M059J (cell line): ENCODE results near the gene FILIP1L. TPM values are rescaled to one million over a fixed set of nuclear protein-coding genes. Genes with fewer than 3 reads are reported as not detected.
A peak's percentile ranks its signal among the peaks of the same experiment; 100 is the strongest.

Source experiments
- DNase-seq: peaks from one replicate; pipeline ENCODE4 v3.0.0-alpha.2; 2012; ENCODE audit warnings: low read depth
- total RNA-seq: library from RNA; depleted of rRNA; stranded (reverse); fragments of >200 nt; shearing (Covaris generic); gene quantifications from 2 replicates; pipeline ENCODE4 v1.2.3, GENCODE V29; 2014

The FILIP1L gene
- total RNA-seq, 1 experiment from 2014 or later = 35.1 TPM

DNA sequence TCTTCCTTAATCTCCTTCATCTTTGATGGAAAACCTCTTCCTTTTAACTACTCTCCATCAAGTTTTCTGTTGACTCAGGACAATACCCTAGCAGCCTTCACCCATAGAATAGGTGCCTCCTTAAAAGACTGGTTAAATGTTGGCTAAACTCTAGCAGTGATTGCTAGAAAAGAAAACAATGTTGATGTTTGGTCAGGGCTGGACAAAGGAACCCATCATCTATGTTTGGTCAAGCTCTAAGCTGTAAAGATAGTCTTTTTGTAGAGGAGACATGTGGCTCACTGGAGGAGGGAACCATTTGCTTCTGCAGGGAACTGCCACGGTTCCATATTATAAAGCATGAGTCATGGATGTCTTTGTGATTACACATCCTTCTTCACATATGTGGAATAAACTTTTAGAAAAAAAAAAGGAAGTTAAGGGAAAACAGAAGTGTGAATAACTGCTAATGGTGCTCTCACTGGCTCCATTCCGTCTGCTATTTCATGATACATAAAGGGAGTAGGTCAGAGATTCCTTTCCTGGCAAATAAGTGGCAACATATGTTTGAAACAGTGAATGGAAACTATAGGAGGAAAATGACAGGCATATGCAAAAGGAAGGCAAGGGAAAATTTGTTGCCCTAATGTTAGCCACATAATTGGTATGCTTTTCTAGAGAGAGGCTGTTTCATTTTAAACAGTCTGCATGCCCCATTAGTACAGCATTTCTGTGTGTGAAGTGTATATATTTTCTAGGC lies 218.4 kb downstream of the FILIP1L start:
- peak; percentile 92 for DNase-seq

- DNase-seq = no peak
These were observed 219.1 kb downstream of the FILIP1L start for GRCh38 chr3:99895131-99895696.

DNA sequence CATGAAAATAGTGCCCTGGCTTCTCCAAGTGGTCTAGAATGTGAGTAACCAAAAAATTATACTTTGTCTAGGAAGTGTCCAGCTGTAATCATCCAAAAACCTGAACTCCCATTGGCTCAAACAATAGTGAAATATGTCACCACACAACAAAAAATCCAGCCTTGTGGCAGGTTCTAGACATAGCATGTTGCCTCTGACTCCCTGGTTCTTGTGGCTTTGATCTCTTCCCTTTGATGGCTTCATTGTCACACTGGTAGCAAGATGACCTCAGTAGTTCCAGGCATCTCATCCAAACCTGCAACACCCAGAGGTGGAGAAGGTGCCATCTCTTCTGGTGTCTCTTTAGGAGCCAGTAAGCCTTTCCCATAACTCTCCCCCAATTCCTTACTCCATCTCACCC lies 222.0 kb downstream of the FILIP1L start:
- DNase-seq = peak; percentile 16

DNA sequence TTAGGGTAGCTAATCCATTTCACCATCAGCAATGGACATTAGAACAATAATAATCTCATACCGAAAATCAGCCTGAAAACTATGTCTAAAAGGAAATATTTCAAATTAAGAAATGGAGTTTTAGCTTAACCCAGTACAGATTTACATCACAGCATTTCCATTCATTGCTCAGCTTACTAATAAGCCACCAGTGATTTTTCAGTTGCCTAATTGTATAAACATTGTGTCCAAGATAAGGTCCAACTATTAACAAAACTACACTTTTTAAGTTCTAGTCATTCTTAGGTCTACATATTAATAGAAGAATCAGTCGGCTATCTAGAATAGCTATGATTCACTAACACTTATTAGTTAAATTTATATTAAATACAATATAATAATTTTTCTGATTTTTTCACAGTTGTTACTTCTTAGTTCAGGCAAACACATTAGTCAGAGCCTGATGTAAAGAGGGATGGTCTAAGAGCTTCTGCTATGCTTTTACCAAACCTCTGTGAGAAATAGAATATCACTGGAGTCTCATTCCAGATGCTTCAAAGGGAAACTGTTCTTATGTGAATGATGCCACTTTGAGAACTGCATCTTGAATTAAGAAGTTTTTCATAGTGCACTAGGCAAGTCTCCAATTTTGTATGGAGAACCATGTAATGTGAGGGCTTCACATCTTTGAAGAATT lies 222.6 kb downstream of the FILIP1L start:
- DNase-seq = no peak

- DNase-seq = no peak
These were observed 228.4 kb downstream of the FILIP1L start for GRCh38 chr3:99885851-99886250.

DNA sequence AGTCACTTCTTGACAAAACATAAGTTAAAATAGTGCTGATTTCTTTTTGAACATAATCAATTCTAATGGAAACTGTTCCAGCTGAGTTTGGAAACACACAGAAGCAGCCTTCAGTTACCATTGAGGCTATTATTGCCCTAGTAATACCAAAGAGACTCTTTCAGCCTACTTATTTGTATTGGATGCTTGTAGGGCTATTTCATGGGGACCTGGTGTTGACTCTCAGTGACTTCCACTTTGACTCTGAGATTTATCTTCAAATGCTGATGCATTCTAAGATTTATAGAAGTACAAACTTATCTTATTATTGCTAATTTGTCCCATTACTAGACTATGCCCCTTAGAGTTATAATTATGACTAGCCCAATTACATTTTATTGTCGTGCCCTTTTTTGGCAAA lies 229.2 kb downstream of the FILIP1L start:
- no peak for DNase-seq

- DNase-seq = no peak
These were observed 229.8 kb downstream of the FILIP1L start for GRCh38 chr3:99884484-99884883.

DNA sequence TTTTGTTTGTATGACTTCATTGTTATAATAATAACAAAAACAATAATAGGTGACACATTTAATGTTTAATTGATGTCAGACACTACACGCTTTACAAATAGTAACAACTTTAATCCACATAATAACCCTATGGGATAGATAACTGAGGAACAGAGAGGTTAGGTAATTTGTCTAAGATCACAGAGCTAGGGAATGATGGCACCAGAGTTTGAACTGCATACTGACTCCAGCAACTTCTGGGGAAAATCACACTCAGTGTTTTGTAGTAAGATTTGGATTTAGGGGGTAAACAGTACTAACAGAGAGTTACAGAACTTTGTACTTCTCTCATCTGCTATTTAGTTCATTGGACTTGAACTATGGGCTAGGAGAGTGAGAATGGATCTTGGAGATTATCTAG lies 230.6 kb downstream of the FILIP1L start:
- no peak for DNase-seq

GRCh38 chr3:99883138-99883461 lies 231.2 kb downstream of the FILIP1L start:
- no peak for DNase-seq

DNA sequence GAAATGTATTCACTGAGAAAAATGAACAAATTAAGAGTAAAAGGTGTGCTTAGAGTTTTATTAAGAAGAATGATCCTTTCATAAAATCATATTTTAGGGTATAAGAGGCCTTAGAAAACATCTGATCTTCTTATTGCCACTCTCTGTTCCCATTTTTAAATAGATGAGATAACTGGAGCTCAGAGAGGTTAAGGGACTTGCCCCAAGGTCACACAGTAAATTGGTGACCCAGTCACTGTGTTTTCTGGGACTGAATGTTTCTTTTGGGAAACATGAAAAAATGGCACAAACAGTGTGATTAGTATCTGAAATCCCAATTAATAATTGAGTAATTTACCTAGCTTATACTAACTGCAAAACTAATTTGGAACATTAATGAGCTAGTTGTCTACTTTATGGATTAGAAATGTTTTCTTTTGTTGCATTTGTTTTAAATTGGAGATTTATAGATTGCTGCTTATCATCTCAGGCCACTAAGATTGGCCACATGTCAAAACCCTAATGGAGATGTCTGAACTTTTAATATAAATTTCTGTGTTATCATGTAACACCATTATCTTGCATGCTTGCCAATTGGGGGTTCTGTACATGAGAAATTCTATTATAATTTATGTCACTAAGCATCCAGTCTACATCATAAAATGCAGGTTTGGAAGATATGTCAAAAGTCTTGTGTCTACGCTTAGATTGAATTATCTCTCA lies 231.7 kb downstream of the FILIP1L start:
- DNase-seq = no peak

DNA sequence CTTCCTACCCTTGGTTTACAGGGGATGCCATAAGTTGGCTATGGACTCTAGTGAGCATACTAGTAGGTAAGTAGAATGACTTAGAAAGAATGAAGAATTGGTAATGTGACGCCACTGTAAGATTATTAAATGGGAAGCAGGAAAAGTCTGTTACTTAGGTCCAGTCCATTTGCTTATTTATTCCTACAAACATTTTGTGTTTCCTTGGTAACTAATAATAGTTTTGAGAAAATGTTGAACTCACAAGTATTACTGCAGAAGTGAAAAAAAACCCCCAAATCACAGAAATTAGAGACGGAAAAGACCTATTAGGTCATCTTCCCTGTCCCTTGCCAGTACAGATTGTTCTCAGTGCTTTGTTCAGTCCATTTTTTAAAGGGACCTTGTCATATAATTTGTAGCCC lies 233.2 kb downstream of the FILIP1L start:
- no peak for DNase-seq

GRCh38 chr3:99879275-99879674 lies 235.0 kb downstream of the FILIP1L start:
- DNase-seq = no peak

DNA sequence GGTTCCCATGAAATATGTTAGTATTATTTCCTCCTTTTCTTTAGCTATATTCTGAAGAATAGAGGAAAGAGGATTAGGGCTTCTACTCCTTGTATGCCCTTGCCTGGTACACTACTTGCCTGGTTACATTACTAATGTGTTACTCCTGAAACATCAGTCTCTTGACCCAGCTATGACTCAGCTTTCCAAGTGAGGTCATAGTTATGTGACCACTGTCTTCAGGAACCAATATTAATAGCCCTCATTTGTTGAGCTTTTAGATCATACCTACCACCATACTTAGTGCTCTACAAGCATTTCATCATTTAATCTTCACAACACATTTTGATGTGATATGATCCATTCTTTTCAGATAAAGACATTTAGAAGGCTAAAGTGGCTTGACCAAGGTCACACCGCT lies 236.3 kb downstream of the FILIP1L start:
- DNase-seq = peak; percentile 95

DNA sequence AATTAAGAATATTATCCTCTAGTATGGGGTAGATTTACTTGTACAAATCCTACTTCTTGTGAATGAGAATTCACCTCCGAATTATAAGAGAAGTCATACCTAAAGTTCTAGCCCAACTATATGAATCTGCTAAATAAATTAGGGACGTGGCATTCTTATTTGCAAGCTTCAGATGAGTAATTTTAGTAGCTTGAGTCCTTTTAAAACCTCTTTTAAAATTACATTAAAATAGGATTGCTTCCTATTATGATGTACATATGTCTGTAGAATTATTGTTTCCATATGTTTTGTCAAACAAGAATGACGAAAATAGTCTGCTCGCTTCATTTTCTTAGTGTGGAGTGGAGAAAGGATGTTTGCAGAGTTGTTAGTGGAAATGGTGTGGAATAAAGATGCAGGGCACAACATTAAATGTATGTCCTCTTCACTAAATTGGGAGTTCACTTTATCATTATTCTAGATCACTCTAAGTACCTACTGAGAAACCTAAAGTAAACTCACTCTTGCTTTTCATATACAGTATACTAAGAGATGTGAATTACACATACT lies 237.2 kb downstream of the FILIP1L start:
- DNase-seq = no peak

- DNase-seq = peak; percentile 83
These were observed 238.1 kb downstream of the FILIP1L start for GRCh38 chr3:99875929-99876841.

DNA sequence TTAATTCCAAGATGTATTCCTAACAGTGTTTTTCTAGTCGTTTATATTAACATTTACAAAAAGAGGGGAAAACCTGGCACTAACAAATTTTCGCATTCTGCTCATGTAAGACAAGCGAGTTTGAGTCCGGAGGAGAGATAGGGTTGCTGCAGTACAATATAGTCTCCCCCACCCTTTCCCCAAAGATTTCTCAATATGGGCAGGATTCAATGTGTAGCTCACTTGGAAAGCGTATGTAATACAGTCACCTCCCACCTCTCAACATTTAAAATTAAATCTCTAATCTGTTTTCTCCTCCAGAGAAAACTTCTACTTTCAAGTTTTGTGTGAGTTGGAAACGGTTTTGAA lies 238.7 kb downstream of the FILIP1L start:
- DNase-seq = peak; percentile 73

GRCh38 chr3:99874237-99875002 lies 239.9 kb downstream of the FILIP1L start:
- no peak for DNase-seq

DNA sequence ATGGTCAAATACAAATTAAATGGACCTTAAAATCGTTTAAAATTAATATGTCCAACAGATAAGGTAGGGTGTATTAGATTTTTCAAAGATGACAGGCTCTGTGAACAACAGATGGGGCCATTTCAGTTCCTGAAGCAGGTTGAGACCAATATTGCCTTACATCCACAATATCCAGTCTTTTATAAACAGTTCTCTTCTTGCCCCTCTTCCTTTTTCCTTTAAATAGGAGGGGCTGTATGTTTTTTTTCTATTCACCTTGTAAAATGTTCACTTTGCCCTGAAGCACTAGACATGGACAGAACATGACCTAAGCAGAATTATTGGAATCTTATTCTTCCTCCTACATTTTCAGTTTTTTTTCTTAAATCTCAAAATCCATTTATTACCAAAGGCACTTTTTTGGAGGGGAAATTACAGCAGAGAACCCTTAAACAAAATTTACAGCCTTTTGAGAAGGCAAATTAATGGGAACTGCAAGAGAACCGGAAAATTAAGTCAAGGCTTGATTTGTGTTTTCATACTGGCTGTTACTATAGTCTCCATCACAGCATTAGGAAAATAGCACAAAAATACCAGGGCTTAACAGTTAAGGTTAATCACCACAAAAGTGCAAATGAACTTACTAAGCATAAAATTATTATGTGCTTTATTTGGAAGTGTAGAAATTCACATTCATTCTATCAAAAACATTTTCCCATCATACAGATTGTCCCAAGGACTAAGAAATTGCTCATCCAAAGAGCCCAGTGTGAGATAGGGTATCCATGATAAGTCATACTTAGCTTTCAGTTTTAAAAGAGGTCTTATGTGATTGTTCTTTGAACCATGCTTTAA lies 240.8 kb downstream of the FILIP1L start:
- no peak for DNase-seq

- DNase-seq = peak; percentile 60
These were observed 241.4 kb downstream of the FILIP1L start for GRCh38 chr3:99872923-99873254.
